SK-N-SH (cell line): Measurements from ENCODE around the gene SYT3. TPM values are rescaled to one million over a fixed set of nuclear protein-coding genes. Genes with fewer than 3 reads are reported as not detected.
"Not testable (repeated sequence)": the region's sequence is repeated elsewhere in the genome, so short reads cannot be mapped to it uniquely, and the experiment has no call there.

Source experiments
- CTCF ChIA-PET: fragments of 300-600, 350-600 bp; formaldehyde crosslinking; extraction: SDS; loops from one replicate; lab custom pipeline; 2021; lab: Yijun Ruan, JAX
- POLR2A ChIA-PET: fragments of 350-600 bp; sonication (Branson Sonifier 250); formaldehyde crosslinking; extraction: SDS; loops from one replicate; lab custom pipeline; 2020; ENCODE audit warnings: antibody characterized with exemption, inconsistent platforms; lab: Yijun Ruan, JAX
- DNase-seq: peaks from one replicate; pipeline ENCODE4 v3.0.0; 2012
- H2AFZ ChIP-seq: fragments of 200-600 bp; sonication (generic); 2 replicates; pipeline ENCODE4 v1.8.1; 2016; ENCODE audit warnings: antibody characterized with exemption, mild to moderate bottlenecking, low read depth
- H3F3A ChIP-seq: fragments of 200-600 bp; sonication (generic); replicated peaks from 2 replicates; pipeline ENCODE3; 2016; ENCODE audit warnings: antibody characterized with exemption, mild to moderate bottlenecking; ENCODE audit not compliant: insufficient read depth
- H3K27ac ChIP-seq, 2 experiments: fragments of 200-500 bp in 1 of 2; fragments of 200-600 bp in 1 of 2; sonication (Bioruptor generic) in 1 of 2; sonication (generic), shearing (Covaris generic) in 1 of 2; 2 replicates each; pipeline versions ENCODE4 v1.5.1 to v1.6.1; 2014 to 2016; ENCODE audit warnings: low read depth in 2 of 2, inconsistent platforms in 1 of 2, low read length in 1 of 2, mild to moderate bottlenecking in 1 of 2, mixed read lengths in 1 of 2
- H3K27me3 ChIP-seq: fragments of 200-600 bp; sonication (generic), shearing (Covaris generic); 2 replicates; pipeline ENCODE4 v1.6.1; 2016; ENCODE audit warnings: mixed run types; ENCODE audit not compliant: insufficient read depth
- H3K36me3 ChIP-seq, 2 experiments: fragments of 200-500 bp in 1 of 2; fragments of 200-600 bp in 1 of 2; sonication (Bioruptor generic) in 1 of 2; sonication (generic) in 1 of 2; replicated peaks in 1 of 2; 2 replicates each; pipeline versions ENCODE3 to v1.5.1; 2014 to 2016; ENCODE audit warnings: low read length in 1 of 2, mild to moderate bottlenecking in 1 of 2; ENCODE audit not compliant: insufficient read depth in 2 of 2, control insufficient read depth in 1 of 2
- H3K4me1 ChIP-seq, 2 experiments: fragments of 200-500 bp in 1 of 2; fragments of 200-600 bp in 1 of 2; sonication (Bioruptor generic) in 1 of 2; sonication (generic), shearing (Covaris generic) in 1 of 2; 2 replicates each; pipeline versions ENCODE4 v1.5.1 to v1.6.1; 2014 to 2016; ENCODE audit warnings: low read depth in 1 of 2, low read length in 1 of 2, mixed run types in 1 of 2; ENCODE audit not compliant: insufficient read depth in 2 of 2, control insufficient read depth in 1 of 2
- H3K4me2 ChIP-seq: fragments of 200-600 bp; sonication (generic), shearing (Covaris generic); 2 replicates; pipeline ENCODE4 v1.6.1; 2017; ENCODE audit warnings: mixed run types
- H3K4me3 ChIP-seq, 2 experiments: fragments of 200-500 bp in 1 of 2; fragments of 200-600 bp in 1 of 2; sonication (Bioruptor generic) in 1 of 2; sonication (generic), shearing (Covaris generic) in 1 of 2; 2 replicates each; pipeline versions ENCODE4 v1.5.1 to v1.8.1; 2014 to 2016; ENCODE audit warnings: low read depth in 2 of 2, inconsistent platforms in 1 of 2, low read length in 1 of 2, mild to moderate bottlenecking in 1 of 2, mixed read lengths in 1 of 2, moderate library complexity in 1 of 2
- H3K79me2 ChIP-seq: fragments of 200-600 bp; sonication (generic); 2 replicates; pipeline ENCODE4 v1.8.1; 2017; ENCODE audit warnings: mild to moderate bottlenecking; ENCODE audit not compliant: insufficient read depth
- H3K9ac ChIP-seq: fragments of 200-600 bp; sonication (generic); 2 replicates; pipeline ENCODE4 v1.6.1; 2017; ENCODE audit warnings: mixed run types
- H3K9me2 ChIP-seq: fragments of 200-600 bp; sonication (generic); 2 replicates; pipeline ENCODE4 v1.6.1; 2017; ENCODE audit warnings: mixed run types
- H3K9me3 ChIP-seq: fragments of 200-600 bp; sonication (generic); 2 replicates; pipeline ENCODE4 v1.6.1; 2017; ENCODE audit warnings: mixed run types, mild to moderate bottlenecking, moderate library complexity
- H4K20me1 ChIP-seq: fragments of 200-600 bp; sonication (generic); 2 replicates; pipeline ENCODE4 v1.6.1; 2017; ENCODE audit warnings: mild to moderate bottlenecking, mixed run types; ENCODE audit not compliant: insufficient read depth
- CHD2 ChIP-seq: fragments of 150-350 bp; IDR thresholded peaks from 2 replicates; pipeline ENCODE4 v1.6.1; 2018; ENCODE audit warnings: low read length; ENCODE audit not compliant: partially characterized antibody
- CTCF ChIP-seq: fragments of 200-600 bp; sonication (generic); IDR thresholded peaks from 2 replicates; pipeline ENCODE4 v1.6.1; 2017; ENCODE audit warnings: antibody characterized with exemption, mild to moderate bottlenecking, moderate library complexity
- EP300 ChIP-seq, 2 experiments: IDR thresholded peaks; 2 replicates each; pipeline versions ENCODE4 v1.4.0 to v1.6.1; 2012; ENCODE audit warnings: borderline replicate concordance in 1 of 2, low read depth in 1 of 2, low read length in 1 of 2
- EZH2phosphoT487 ChIP-seq: fragments of 200-600 bp; sonication (generic); IDR thresholded peaks from 2 replicates; pipeline ENCODE4 v1.6.1; 2017; ENCODE audit warnings: low read depth, mixed run types, mild to moderate bottlenecking, antibody characterized with exemption, moderate library complexity, borderline replicate concordance
- FOSL2 ChIP-seq: IDR thresholded peaks from 2 replicates; pipeline ENCODE4 v1.4.0; 2012; ENCODE audit warnings: low read depth, mild to moderate bottlenecking, moderate library complexity, borderline replicate concordance
- FOXM1 ChIP-seq: IDR thresholded peaks from 2 replicates; pipeline ENCODE4 v1.4.0; 2012; ENCODE audit warnings: low read depth, mild to moderate bottlenecking
- GATA2 ChIP-seq: sonication (generic); formaldehyde crosslinking; IDR thresholded peaks from 2 replicates; pipeline ENCODE4 v1.5.0; 2020; ENCODE audit warnings: mild to moderate bottlenecking, missing genetic modification reagents
- PBX3 ChIP-seq: IDR thresholded peaks from 2 replicates; pipeline ENCODE4; 2012
- REST ChIP-seq: IDR thresholded peaks from 2 replicates; pipeline ENCODE4 v1.6.1; 2012; ENCODE audit warnings: mild to moderate bottlenecking, low read depth, low read length, moderate library complexity
- RFX5 ChIP-seq: IDR thresholded peaks from 2 replicates; pipeline ENCODE4 v1.6.1; 2012; ENCODE audit warnings: mild to moderate bottlenecking, improper control_type of control experiment, low read length
- SMC3 ChIP-seq: IDR thresholded peaks from 2 replicates; pipeline ENCODE4 v1.6.1; 2012; ENCODE audit warnings: low read depth, low read length, improper control_type of control experiment
- USF2 ChIP-seq: fragments of 150-350 bp; IDR thresholded peaks from 2 replicates; pipeline ENCODE4 v1.6.1; 2017; ENCODE audit warnings: antibody characterized with exemption, low read length, low read depth, borderline replicate concordance
- YY1 ChIP-seq: IDR thresholded peaks from 2 replicates; pipeline ENCODE4 v1.4.0; 2012; ENCODE audit warnings: low read depth, mild to moderate bottlenecking
- ZBTB33 ChIP-seq: IDR thresholded peaks from 2 replicates; pipeline ENCODE4 v1.4.0; 2012; ENCODE audit warnings: low read depth, borderline replicate concordance
- WGBS: methylation state at CpG from one replicate; pipeline ENCODE4 v1.1.6; 2017; ENCODE audit warnings: low lambda C conversion rate; 5-methylcytosine and 5-hydroxymethylcytosine counted together
- polyA plus RNA-seq, 3 experiments: library from polyadenylated mRNA; depleted of rRNA; stranded (reverse); fragments of >200 nt; gene quantifications; 2 replicates each; pipeline ENCODE4 v1.2.3, GENCODE V29; 2012

Gene SYT3
- polyA plus RNA-seq, 1 of the 3 experiments (the other 2 are of a cell fraction), result 0.94 TPM

GRCh38 chr19:50607388-50607787 is 32.3 kb downstream of the SYT3 start (continued):
- TF ChIP-seq PBX3 (no peak), FOSL2 (no peak), GATA2 (no peak), REST (no peak), EZH2phosphoT487 (no peak), YY1 (no peak), EP300 (IDR thresholded peaks at IDR 0.05; ENCODE audit: borderline replicate concordance in 1 of 2, low read depth in 1 of 2, low read length in 1 of 2) (no peak), SMC3 (no peak), FOXM1 (no peak), USF2 (no peak)

- H3K9me2 ChIP-seq, H4K20me1 ChIP-seq, H3K4me2 ChIP-seq, H3K79me2 ChIP-seq, H3K27ac ChIP-seq: not testable (repeated sequence)
- WGBS, result 47% methylated on average over 26 of the region's 58 CpGs
- ChIA-PET CTCF (interaction anchor here (0.9 to 3.2 kb wide), 5 partner anchors 63 to 178 kb away, joined by 4 to 14 read pairs (median 6); no protein-coding TSS in a partner anchor), POLR2A (interaction anchor here (0.5 kb wide), 1 partner anchor 177 kb away, joined by 3 read pairs; no protein-coding TSS in a partner anchor)
- H2AFZ ChIP-seq, result peak overlapping the region; percentile 65; the same call in 1 of the 2 replicates
- peak; percentile 76 for TF ChIP-seq CHD2
- peak; percentile 66; the same call in 1 of the 2 replicates for TF ChIP-seq ZBTB33
- peak; percentile 96 for TF ChIP-seq RFX5
- TF ChIP-seq CTCF, result peak; percentile 48
- TF ChIP-seq, all 33 proteins: peak for 4; not testable (repeated sequence) for 29
- H3K4me1 ChIP-seq, H3K9ac ChIP-seq, H3K9me3 ChIP-seq, H3F3A ChIP-seq, H3K36me3 ChIP-seq: not testable (repeated sequence)
- DNase-seq, result peak; percentile 67
- Histone ChIP-seq H3K27me3 (peaks cover 11% of the 10 kb centered on the region; the same call in 1 of the 2 replicates), H3K4me3 (peak overlapping the region in 1 of 2 experiments; percentile 30; a peak in 1 of 4 replicates)
Observed at GRCh38 chr19:50606059-50606836, 33.4 kb downstream of the SYT3 start.
